Testis (tissue), 2 donors: ENCODE measurements around the gene AUTS2.

ENCODE experiments used
- CTCF ChIP-seq, 3 experiments: fragments of 450-650 bp in 2 of 3; fragments of 200-600 bp in 1 of 3; sonication (generic) in 1 of 3; IDR thresholded peaks; one replicate each; pipeline ENCODE4 v1.5.1; 2016 to 2019; ENCODE audit warnings: antibody characterized with exemption in 3 of 3, mild to moderate bottlenecking in 2 of 3, moderate library complexity in 1 of 3
- POLR2A ChIP-seq: fragments of 450-650 bp; IDR thresholded peaks from one replicate; pipeline ENCODE4 v1.6.1; 2017; ENCODE audit warnings: antibody characterized with exemption, mild to moderate bottlenecking, moderate library complexity

DNA sequence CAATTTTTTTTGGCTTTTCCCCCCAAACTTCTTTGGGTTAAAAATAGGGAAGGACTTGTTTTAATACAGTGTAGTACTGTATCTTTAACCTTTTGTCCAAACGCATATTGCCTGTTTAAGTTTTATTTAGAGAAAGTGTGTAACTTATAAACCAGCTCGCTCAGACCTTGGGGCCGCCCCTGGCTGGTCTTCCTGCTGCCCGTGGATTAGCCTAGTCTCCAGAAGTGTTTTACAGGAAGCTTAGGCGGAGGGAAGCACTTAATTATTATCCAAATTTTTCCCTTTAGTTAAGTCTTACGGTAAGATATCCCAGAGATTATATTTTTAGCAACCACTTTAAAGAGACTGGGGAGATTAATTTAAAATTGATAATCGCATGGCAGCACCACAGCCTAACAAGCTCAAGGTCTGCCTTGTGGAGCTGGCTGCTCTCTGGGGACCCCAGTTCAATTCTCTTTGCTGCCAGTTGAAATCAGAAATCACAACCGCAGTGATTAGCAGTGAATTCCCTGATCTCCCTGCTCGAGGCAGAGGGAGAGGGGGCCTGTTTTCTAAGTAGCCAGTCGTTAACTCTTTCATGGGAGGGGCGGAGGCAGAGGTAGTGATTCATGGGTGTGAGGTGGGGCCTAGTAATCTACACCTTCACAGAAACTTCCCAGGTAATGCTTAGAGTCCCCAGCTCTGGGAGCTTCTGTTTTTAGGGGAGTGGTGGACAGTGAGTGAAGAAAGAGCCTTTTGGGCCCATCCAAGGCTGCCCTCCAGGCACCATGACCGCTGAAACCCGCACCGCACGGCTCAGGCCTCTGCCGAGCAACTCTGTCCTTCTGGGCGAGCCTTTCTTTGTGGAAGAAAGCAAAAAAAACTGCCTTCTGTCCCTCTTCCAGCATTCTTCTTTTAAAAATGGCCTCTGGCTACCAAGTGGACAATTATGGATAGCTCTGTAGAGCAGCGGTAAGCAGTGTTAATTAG, 984.9 kb downstream of the AUTS2 start:
- TF ChIP-seq CTCF (IDR thresholded peaks at IDR 0.05) (no peak), POLR2A (no peak)
